ENCODE results near the gene YLPM1. TPM values are rescaled to one million over a fixed set of nuclear protein-coding genes. Genes with fewer than 3 reads are reported as not detected.

Gene YLPM1
- total RNA-seq, 1 donor from 2014 or later = 53.0 TPM

- ATAC-seq = no peak
- Histone ChIP-seq H3K27ac (peak overlapping the region; percentile 7), H3K9me3 (no peaks in the 10 kb centered on the region), H3K4me3 (no peak overlapping the region), H3K27me3 (no peaks in the 10 kb centered on the region), H3K4me1 (peaks cover 16% of the 10 kb centered on the region), H3K36me3 (peaks cover 21% of the 10 kb centered on the region)
- TF ChIP-seq, protein P1, sequence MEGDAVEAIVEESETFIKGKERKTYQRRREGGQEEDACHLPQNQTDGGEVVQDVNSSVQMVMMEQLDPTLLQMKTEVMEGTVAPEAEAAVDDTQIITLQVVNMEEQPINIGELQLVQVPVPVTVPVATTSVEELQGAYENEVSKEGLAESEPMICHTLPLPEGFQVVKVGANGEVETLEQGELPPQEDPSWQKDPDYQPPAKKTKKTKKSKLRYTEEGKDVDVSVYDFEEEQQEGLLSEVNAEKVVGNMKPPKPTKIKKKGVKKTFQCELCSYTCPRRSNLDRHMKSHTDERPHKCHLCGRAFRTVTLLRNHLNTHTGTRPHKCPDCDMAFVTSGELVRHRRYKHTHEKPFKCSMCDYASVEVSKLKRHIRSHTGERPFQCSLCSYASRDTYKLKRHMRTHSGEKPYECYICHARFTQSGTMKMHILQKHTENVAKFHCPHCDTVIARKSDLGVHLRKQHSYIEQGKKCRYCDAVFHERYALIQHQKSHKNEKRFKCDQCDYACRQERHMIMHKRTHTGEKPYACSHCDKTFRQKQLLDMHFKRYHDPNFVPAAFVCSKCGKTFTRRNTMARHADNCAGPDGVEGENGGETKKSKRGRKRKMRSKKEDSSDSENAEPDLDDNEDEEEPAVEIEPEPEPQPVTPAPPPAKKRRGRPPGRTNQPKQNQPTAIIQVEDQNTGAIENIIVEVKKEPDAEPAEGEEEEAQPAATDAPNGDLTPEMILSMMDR (IDR thresholded peaks at IDR 0.05) = no peak
- intact Hi-C loops (cut with DNase I) = no loop called here
- no peak for DNase-seq
Measured at GRCh38 chr14:74792249-74793039, 29.3 kb downstream of the YLPM1 start.

- Histone ChIP-seq H3K27me3 (no peaks in the 10 kb centered on the region), H3K36me3 (peaks cover 21% of the 10 kb centered on the region), H3K27ac (peak overlapping the region; percentile 7), H3K4me1 (peaks cover 16% of the 10 kb centered on the region), H3K4me3 (no peak overlapping the region), H3K9me3 (no peaks in the 10 kb centered on the region)
- DNase-seq (no peak), ATAC-seq (no peak)
- TF ChIP-seq, protein P1 (IDR thresholded peaks at IDR 0.05) = peak; percentile 37
- intact Hi-C loops (cut with DNase I) = no loop called here
Measured at GRCh38 chr14:74793506-74794155, 30.5 kb downstream of the YLPM1 start.

DNA sequence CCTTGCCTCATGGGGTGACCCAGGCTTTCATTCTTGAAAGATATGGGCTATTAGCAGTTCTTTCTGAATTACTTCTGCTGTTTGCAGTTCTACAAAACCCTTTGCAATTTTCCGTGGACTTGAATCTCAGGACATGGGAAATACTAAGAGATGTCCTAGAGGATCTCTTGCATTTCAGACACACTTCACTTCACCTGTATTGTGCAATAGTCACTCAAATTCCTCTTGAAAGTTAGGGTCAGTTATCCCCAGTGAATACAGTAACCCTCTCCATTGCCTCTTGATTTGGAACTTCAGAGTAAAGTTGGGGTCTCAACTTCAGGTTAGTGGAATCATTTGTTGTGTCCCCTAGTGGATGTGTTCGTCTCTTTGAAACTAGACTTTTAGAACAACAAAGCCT is 31.8 kb downstream of the YLPM1 start:
- H3K36me3 ChIP-seq = peaks cover 31% of the 10 kb centered on the region
- H3K4me3 ChIP-seq = no peak overlapping the region
- no peaks in the 10 kb centered on the region for H3K9me3 ChIP-seq
- TF ChIP-seq, protein P1 (IDR thresholded peaks at IDR 0.05) = no peak
- DNase-seq (no peak), ATAC-seq (no peak)
- peaks cover 20% of the 10 kb centered on the region for H3K4me1 ChIP-seq
- no peaks in the 10 kb centered on the region for H3K27me3 ChIP-seq
- no peak overlapping the region for H3K27ac ChIP-seq
- intact Hi-C loops (cut with DNase I) = no loop called here

GRCh38 chr14:74799765-74800164 is 36.6 kb downstream of the YLPM1 start:
- DNase-seq (no peak), ATAC-seq (no peak)
- Histone ChIP-seq H3K36me3 (peaks cover 54% of the 10 kb centered on the region), H3K4me1 (peaks cover 4% of the 10 kb centered on the region), H3K9me3 (no peaks in the 10 kb centered on the region), H3K27ac (no peak overlapping the region), H3K27me3 (no peaks in the 10 kb centered on the region), H3K4me3 (no peak overlapping the region)
- intact Hi-C loops (cut with DNase I) = no loop called here
- TF ChIP-seq, protein P1 (IDR thresholded peaks at IDR 0.05) = no peak

GRCh38 chr14:74800780-74801179 is 37.7 kb downstream of the YLPM1 start:
- ATAC-seq (no peak), DNase-seq (no peak)
- Histone ChIP-seq H3K9me3 (no peaks in the 10 kb centered on the region), H3K36me3 (peaks cover 64% of the 10 kb centered on the region), H3K27me3 (no peaks in the 10 kb centered on the region), H3K27ac (no peak overlapping the region), H3K4me3 (no peak overlapping the region), H3K4me1 (peaks cover 4% of the 10 kb centered on the region)
- intact Hi-C loops (cut with DNase I) = no loop called here
- TF ChIP-seq, protein P1 (IDR thresholded peaks at IDR 0.05) = no peak

Measured in upper lobe of right lung (tissue), 1 donor.